ENCODE results near the gene NOL8. TPM values are rescaled to one million over a fixed set of nuclear protein-coding genes. Genes with fewer than 3 reads are reported as not detected.

NOL8 gene
- total RNA-seq, 1 donor from 2014 or later, result 35.6 TPM

DNA sequence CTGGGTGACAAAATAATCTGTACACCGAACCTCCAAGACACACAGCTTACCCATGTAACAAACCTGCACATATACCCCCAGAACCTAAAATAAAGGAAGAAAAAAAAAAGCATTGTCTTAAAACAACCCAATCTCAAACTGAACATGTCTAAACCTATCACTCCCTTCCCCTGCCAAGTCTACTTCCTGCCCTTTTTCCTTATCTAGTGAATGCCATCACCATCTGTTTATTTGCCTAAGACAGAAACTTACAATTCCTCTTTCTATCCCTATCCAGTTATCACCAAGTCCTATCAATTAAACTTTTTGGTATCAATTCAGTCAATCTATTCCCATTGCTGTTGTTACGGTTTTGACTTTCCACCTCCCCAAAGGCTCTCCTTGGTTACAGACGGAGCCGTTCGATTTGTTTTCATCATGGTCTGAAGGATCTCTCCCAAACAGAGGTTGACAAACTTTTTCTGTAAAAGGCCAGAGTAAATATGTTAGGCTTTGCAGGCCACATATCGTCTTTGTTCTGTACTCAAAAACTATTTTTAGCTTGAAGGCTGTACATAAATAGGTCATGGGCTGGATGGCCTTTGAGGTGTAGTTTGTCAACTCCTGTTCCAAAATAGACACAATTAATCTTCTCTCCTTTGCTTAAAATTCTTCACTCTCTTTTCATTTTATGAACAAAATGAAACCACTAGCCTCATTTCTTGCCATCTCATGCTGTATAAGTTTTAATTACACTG is 12.1 kb downstream of the NOL8 start:
- DNase-seq (ENCODE audit: extremely low spot score in 2 of 2), result no peak
- TF ChIP-seq, protein P1, sequence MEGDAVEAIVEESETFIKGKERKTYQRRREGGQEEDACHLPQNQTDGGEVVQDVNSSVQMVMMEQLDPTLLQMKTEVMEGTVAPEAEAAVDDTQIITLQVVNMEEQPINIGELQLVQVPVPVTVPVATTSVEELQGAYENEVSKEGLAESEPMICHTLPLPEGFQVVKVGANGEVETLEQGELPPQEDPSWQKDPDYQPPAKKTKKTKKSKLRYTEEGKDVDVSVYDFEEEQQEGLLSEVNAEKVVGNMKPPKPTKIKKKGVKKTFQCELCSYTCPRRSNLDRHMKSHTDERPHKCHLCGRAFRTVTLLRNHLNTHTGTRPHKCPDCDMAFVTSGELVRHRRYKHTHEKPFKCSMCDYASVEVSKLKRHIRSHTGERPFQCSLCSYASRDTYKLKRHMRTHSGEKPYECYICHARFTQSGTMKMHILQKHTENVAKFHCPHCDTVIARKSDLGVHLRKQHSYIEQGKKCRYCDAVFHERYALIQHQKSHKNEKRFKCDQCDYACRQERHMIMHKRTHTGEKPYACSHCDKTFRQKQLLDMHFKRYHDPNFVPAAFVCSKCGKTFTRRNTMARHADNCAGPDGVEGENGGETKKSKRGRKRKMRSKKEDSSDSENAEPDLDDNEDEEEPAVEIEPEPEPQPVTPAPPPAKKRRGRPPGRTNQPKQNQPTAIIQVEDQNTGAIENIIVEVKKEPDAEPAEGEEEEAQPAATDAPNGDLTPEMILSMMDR (IDR thresholded peaks at IDR 0.05), result no peak
- TF ChIP-seq POLR2A (IDR thresholded peaks at IDR 0.05) (no peak), POLR2AphosphoS5 (IDR thresholded peaks at IDR 0.05; ENCODE audit: insufficient read depth in 1 of 2, low read depth in 1 of 2) (no peak)
- no peaks in the 10 kb centered on the region for H3K27me3 ChIP-seq
- no peak overlapping the region for H3K4me3 ChIP-seq
- H3K4me1 ChIP-seq, result no peaks in the 10 kb centered on the region
- no peaks in the 10 kb centered on the region for H3K9me3 ChIP-seq
- H3K36me3 ChIP-seq, result peaks cover 0 to 67% of the 10 kb centered on the region in 2 donors
- no peak overlapping the region for H3K27ac ChIP-seq
- intact Hi-C loops (cut with DNase I), result no loop called here

DNA sequence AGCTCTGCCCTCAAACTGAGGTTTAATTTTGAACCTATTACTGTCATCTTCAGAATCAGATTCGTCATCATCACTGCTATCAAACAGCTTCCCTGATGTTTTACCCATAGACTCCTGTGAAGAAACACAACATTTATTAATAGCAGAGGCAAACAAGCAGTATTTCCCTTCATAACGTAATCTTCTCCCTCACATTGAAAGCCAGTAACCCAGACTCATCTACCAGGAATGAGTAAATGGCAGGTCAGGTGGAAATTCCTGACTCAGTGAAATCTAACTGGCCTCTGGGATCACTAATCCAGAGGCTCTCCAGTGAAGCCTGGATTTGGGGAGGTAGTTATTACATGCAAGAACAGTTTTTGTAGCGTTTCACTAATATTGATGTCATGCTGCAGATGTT is 14.6 kb downstream of the NOL8 start:
- Histone ChIP-seq H3K9me3 (no peaks in the 10 kb centered on the region), H3K36me3 (peaks cover 3 to 62% of the 10 kb centered on the region in 2 donors), H3K27ac (no peak overlapping the region), H3K27me3 (no peaks in the 10 kb centered on the region), H3K4me1 (no peaks in the 10 kb centered on the region), H3K4me3 (no peak overlapping the region)
- intact Hi-C loops (cut with DNase I), result no loop called here
- no peak for TF ChIP-seq POLR2AphosphoS5 (IDR thresholded peaks at IDR 0.05; ENCODE audit: insufficient read depth in 1 of 2, low read depth in 1 of 2)
- TF ChIP-seq, protein P1 (IDR thresholded peaks at IDR 0.05), result no peak
- no peak for TF ChIP-seq POLR2A (IDR thresholded peaks at IDR 0.05)
- no peak for DNase-seq (ENCODE audit: extremely low spot score in 2 of 2)

DNA sequence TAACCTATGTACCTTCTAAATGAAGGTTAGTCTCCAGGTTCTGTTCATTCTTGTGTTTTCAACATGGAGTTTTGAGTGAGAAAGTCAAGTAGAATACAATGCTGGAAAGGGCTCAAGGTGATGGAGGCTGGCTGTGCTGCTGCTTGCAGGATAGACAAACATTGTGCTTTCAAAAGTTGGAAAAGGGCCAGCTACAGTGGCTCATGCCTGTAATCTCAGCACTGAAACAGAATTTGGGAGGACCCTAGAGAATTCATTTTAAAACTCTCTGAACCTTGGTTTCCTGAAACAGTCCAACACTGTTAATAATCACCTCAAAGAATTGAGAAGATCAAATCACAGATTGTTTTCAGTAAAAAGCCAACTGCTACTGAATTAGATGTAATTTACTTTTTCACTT is 16.3 kb downstream of the NOL8 start:
- Histone ChIP-seq H3K9me3 (no peaks in the 10 kb centered on the region), H3K27me3 (no peaks in the 10 kb centered on the region), H3K4me3 (no peak overlapping the region), H3K27ac (no peak overlapping the region), H3K4me1 (no peaks in the 10 kb centered on the region), H3K36me3 (peaks cover 4 to 76% of the 10 kb centered on the region in 2 donors)
- no peak for TF ChIP-seq POLR2AphosphoS5 (IDR thresholded peaks at IDR 0.05; ENCODE audit: insufficient read depth in 1 of 2, low read depth in 1 of 2)
- no peak for TF ChIP-seq POLR2A (IDR thresholded peaks at IDR 0.05)
- TF ChIP-seq, protein P1 (IDR thresholded peaks at IDR 0.05), result no peak
- no peak for DNase-seq (ENCODE audit: extremely low spot score in 2 of 2)
- intact Hi-C loops (cut with DNase I), result no loop called here

DNA sequence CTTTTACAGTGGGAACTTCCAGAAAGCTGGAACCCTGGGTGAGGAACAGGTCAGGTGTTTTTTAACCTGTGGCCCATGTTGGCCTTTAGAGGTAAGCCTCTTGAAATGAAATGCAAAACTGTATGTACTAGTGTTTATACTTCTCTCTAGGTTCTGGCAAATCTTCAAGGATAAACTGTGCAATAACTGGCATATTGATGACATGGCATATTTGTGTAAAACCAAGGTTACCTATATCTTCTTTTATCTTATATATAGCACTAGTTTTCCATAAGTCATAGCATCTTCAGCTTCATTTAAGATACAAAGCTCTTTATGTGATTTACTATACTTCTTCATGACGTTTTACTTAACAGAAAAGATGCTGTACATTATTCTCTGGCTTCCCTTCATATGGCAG is 24.2 kb downstream of the NOL8 start:
- Histone ChIP-seq H3K4me1 (no peaks in the 10 kb centered on the region), H3K27ac (no peak overlapping the region), H3K4me3 (no peak overlapping the region), H3K9me3 (no peaks in the 10 kb centered on the region), H3K27me3 (no peaks in the 10 kb centered on the region), H3K36me3 (peaks cover 9 to 83% of the 10 kb centered on the region in 2 donors)
- no peak for DNase-seq (ENCODE audit: extremely low spot score in 2 of 2)
- intact Hi-C loops (cut with DNase I), result no loop called here
- TF ChIP-seq POLR2A (IDR thresholded peaks at IDR 0.05) (no peak), POLR2AphosphoS5 (IDR thresholded peaks at IDR 0.05; ENCODE audit: insufficient read depth in 1 of 2, low read depth in 1 of 2) (no peak)
- TF ChIP-seq, protein P1 (IDR thresholded peaks at IDR 0.05), result no peak

DNA sequence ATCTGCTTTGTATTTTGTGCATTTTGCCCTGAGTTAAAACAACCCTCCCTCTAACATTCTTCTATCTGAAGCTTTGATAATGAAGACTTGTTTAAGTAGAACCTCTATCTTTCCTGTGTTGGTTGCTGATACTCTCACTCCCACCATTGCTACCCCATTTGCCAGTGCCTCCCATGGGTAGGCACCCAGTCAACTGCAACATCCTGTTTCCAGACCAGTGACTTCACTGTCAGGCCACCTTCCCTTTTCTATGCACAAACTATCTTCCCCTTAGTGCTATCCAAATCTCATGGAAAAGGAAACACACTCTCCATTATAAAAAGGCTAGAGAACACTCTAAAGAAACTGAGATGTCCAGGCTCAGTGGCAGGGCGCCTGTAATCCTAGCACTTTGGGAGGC is 26.0 kb downstream of the NOL8 start:
- H3K27me3 ChIP-seq, result no peaks in the 10 kb centered on the region
- H3K36me3 ChIP-seq, result peaks cover 5 to 65% of the 10 kb centered on the region in 2 donors
- TF ChIP-seq, protein P1 (IDR thresholded peaks at IDR 0.05), result no peak
- TF ChIP-seq POLR2A (IDR thresholded peaks at IDR 0.05), result no peak
- no peak for TF ChIP-seq POLR2AphosphoS5 (IDR thresholded peaks at IDR 0.05; ENCODE audit: insufficient read depth in 1 of 2, low read depth in 1 of 2)
- H3K27ac ChIP-seq, result no peak overlapping the region
- no peak overlapping the region for H3K4me3 ChIP-seq
- no peaks in the 10 kb centered on the region for H3K9me3 ChIP-seq
- H3K4me1 ChIP-seq, result peaks cover 6% of the 10 kb centered on the region
- intact Hi-C loops (cut with DNase I), result loop anchor here (10.0 kb wide), 2 partner anchors 164 to 1094 kb away; no protein-coding TSS in a partner anchor
- no peak for DNase-seq (ENCODE audit: extremely low spot score in 2 of 2)
